Right lobe of liver (tissue), 6 donors: Measurements from ENCODE around the gene IQSEC1. TPM values are rescaled to one million over a fixed set of nuclear protein-coding genes. Genes with fewer than 3 reads are reported as not detected.

ENCODE experiments used
- ATAC-seq, 4 donors: fragments of 200-7000 bp; cut with Tn5 transposase; one replicate each; pipeline ENCODE4 v1.9.1; 2020; ENCODE audit warnings: mild to moderate bottlenecking in 4 of 4, moderate library complexity in 4 of 4
- DNase-seq, 3 donors: peaks; one replicate each; pipeline ENCODE4 v3.0.0-alpha.2; 2020
- H3K27ac ChIP-seq, 3 donors: fragments of 200-600 bp; one replicate each; pipeline ENCODE4 v1.8.0; 2022
- H3K27me3 ChIP-seq, 2 donors: fragments of 200-600 bp; one replicate each; pipeline ENCODE4 v1.8.0; 2022
- H3K36me3 ChIP-seq, 4 donors: fragments of 200-600 bp; sonication (generic) in 1 of 4; one replicate each; pipeline versions ENCODE4 v1.5.1 to v1.8.0; 2017 to 2022; ENCODE audit warnings: control low read depth in 1 of 4
- H3K4me1 ChIP-seq, 4 donors: fragments of 200-600 bp; sonication (generic) in 1 of 4; one replicate each; pipeline versions ENCODE4 v1.5.1 to v1.8.0; 2017 to 2022; ENCODE audit warnings: control low read depth in 1 of 4
- H3K4me3 ChIP-seq, 3 donors: fragments of 200-600 bp; one replicate each; pipeline ENCODE4 v1.8.0; 2022
- H3K9me3 ChIP-seq, 4 donors: fragments of 200-600 bp; sonication (generic) in 1 of 4; one replicate each; pipeline versions ENCODE4 v1.5.1 to v1.8.0; 2017 to 2022; ENCODE audit warnings: control low read depth in 1 of 4
- POLR2A ChIP-seq: fragments of 450-650 bp; IDR thresholded peaks from one replicate; pipeline ENCODE4 v1.6.1; 2017; ENCODE audit warnings: antibody characterized with exemption, mild to moderate bottlenecking
- WGBS: methylation state at CpG from one replicate; pipeline ENCODE4 v1.1.6; 2018; ENCODE audit warnings: low coverage, low lambda C conversion rate; ENCODE audit not compliant: insufficient coverage; ENCODE audit errors: missing lambda C conversion rate; 5-methylcytosine and 5-hydroxymethylcytosine counted together
- intact Hi-C, 2 donors: fragments of 100-400 bp; cut with DNase I; formaldehyde crosslinking; loops; one replicate each; pipeline versions ENCODE4 v1.11.2 to v1.14.1; 2022
- total RNA-seq, 6 experiments: library from RNA; depleted of rRNA in 2 of 6; stranded (reverse); fragments of >200 nt in 2 of 6; fragmentation: NEBNext Ultra II Directional in 3 of 6; extraction: Animal tissue kit (Norgen Biotek cat#: 25700) in 3 of 6; gene quantifications; one replicate each; pipeline versions ENCODE4 v1.1.0 to v1.2.4, GENCODE V29; 2016 to 2023
- TF ChIP-seq, protein P1 (sequence below), 4 donors: fragments of 200-600 bp in 3 of 4; fragments of 450-650 bp in 1 of 4; IDR thresholded peaks; one replicate each; pipeline versions ENCODE4 v1.5.1 to v1.8.0; 2016 to 2022; ENCODE audit warnings: antibody characterized with exemption in 4 of 4, mild to moderate bottlenecking in 2 of 4
- donor health status: DM: no; HTN: yes; CAD: no.
- donor health status: DM: no; HTN: no; CAD: no.
- donor health status: DM: no; HTN: no; CAD: no.
- donor health status: DM: no; HTN: yes; CAD: no.
- donor health status: DM: no; HTN: yes; CAD: no.

The IQSEC1 gene
- total RNA-seq, 6 experiments from 2014 or later, result 32.1 to 61.3 (median 48.9) TPM

DNA sequence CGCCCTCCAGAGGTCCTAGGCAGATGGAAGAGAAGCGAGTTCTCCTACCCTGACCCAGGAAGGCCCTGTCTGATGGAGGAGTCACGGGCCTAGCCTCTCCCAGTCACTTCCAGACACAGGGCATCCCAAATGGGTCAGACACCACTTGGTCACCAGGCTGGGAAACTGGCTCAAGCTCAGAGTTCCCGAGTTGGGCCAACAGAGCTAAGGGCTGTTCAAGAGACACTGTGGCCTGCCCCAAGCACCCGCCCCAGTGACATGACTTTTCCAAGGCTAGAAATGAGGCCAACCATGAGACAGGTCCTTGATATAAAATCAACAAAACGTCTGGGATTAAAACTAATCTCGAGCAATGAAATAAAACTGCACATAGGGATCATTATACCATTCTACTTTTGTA is 113.8 kb downstream of the IQSEC1 start:
- H3K27ac ChIP-seq, result peak overlapping the region in 1 of 3 donors; percentile 53
- H3K36me3 ChIP-seq, result no peaks in the 10 kb centered on the region
- DNase-seq, result no peak
- WGBS, result 60% methylated on average over 4 of the region's 7 CpGs
- TF ChIP-seq, protein P1, sequence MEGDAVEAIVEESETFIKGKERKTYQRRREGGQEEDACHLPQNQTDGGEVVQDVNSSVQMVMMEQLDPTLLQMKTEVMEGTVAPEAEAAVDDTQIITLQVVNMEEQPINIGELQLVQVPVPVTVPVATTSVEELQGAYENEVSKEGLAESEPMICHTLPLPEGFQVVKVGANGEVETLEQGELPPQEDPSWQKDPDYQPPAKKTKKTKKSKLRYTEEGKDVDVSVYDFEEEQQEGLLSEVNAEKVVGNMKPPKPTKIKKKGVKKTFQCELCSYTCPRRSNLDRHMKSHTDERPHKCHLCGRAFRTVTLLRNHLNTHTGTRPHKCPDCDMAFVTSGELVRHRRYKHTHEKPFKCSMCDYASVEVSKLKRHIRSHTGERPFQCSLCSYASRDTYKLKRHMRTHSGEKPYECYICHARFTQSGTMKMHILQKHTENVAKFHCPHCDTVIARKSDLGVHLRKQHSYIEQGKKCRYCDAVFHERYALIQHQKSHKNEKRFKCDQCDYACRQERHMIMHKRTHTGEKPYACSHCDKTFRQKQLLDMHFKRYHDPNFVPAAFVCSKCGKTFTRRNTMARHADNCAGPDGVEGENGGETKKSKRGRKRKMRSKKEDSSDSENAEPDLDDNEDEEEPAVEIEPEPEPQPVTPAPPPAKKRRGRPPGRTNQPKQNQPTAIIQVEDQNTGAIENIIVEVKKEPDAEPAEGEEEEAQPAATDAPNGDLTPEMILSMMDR (IDR thresholded peaks at IDR 0.05), result no peak
- TF ChIP-seq POLR2A, result no peak
- intact Hi-C loops, result no loop called here
- H3K9me3 ChIP-seq, result no peaks in the 10 kb centered on the region
- H3K27me3 ChIP-seq, result no peaks in the 10 kb centered on the region
- ATAC-seq, result no peak
- H3K4me1 ChIP-seq, result peaks cover 0 to 93% (median 52%) of the 10 kb centered on the region in 4 donors
- H3K4me3 ChIP-seq, result no peak overlapping the region

DNA sequence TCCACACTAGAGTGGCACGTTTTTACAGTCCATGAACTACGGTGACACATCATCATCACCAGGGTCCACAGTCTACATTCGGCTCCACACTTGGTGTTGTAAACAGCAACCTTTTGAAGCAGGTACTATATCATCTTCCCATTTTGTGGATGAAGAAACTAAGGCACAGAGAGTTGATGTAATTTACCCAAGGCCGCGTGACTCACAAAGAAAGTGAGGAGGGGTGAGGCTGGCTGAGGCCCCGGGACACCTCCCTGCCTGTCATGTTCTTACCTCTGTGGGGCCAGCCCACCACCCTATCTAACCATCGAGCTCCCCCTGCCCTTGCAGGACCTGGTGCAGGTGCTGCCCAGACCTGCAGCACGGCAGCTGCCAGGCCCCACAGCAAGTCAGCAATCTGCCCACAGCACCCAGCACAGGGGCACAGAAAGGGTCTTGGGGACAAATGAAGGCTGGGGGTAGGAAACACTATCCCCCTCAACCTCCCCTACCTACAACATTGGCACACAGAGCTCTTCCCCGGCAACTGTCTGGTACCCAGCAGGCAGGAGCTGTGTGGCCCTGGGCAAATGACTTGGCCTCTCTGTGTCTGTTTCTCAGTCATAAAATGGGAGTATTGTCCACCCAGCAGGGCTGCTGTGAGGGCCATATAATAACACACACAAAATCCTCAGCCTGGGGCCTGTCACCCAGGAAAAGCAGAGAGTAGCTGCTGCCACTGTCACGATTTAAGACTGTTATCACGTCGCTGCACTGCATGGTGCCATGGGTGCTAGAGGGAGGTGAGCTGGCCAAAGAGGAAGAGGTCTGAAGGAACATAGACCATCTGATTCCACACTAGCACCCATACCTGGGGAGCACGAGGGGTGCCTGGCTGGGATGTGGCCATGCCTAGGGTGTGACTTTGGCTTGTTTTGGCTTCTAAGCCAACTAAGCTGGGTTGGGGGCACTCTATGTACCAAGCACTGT is 115.1 kb downstream of the IQSEC1 start:
- ATAC-seq, result no peak
- intact Hi-C loops, result no loop called here
- Histone ChIP-seq H3K9me3 (no peaks in the 10 kb centered on the region), H3K36me3 (no peaks in the 10 kb centered on the region), H3K4me1 (peaks cover 0 to 81% (median 46%) of the 10 kb centered on the region in 4 donors), H3K4me3 (no peak overlapping the region), H3K27me3 (no peaks in the 10 kb centered on the region), H3K27ac (peak overlapping the region; percentile 3 to 57 (median 54))
- no peak for TF ChIP-seq POLR2A
- TF ChIP-seq, protein P1 (IDR thresholded peaks at IDR 0.05), result no peak
- DNase-seq, result no peak
- 95% methylated on average over 4 of the region's 13 CpGs for WGBS

DNA sequence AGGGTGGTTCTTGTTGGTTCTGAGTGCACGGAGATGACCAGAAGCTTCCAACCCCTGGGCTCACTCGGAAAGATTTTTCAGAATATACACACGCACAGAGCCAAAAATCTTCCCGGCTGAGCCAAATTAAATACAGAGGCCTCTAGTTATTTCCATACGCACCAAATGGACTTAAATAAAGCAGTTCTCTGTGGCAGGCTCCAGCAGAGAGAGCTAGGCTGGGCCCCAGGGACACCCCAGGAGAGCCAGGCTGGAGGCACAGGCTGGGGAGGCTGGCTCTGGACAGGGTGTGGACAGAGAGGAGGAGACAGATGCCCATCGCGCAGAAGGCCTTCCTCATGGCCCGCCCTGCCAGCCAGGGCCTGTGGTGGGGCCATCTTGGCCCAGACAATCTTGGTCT is 115.9 kb downstream of the IQSEC1 start:
- Histone ChIP-seq H3K27ac (peak overlapping the region; percentile 3 to 57 (median 54)), H3K4me3 (no peak overlapping the region), H3K9me3 (no peaks in the 10 kb centered on the region), H3K4me1 (peaks cover 0 to 73% (median 40%) of the 10 kb centered on the region in 4 donors), H3K27me3 (no peaks in the 10 kb centered on the region), H3K36me3 (no peaks in the 10 kb centered on the region)
- no peak for TF ChIP-seq POLR2A
- TF ChIP-seq, protein P1 (IDR thresholded peaks at IDR 0.05), result no peak
- DNase-seq, result no peak
- intact Hi-C loops, result no loop called here
- 32% methylated on average over 5 of the region's 8 CpGs for WGBS
- ATAC-seq, result peak in 3 of 4 donors; percentile 29 to 58 (median 53)

DNA sequence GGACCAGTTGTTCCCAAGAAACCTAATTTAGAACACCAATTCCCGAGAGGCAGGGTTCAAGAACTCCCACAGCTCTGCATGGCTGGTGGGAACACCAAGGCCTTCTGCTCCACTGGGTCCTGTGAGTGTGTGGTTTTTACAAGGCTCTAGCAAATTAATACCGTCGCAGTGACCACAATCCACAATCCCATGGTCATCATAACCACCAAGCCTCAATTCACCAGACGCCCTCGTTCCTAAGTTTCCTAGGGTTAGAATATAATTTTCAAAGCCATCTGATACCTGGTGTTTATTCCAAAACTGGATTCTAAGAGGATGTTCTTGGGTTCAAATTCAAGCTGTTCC is 116.9 kb downstream of the IQSEC1 start:
- Histone ChIP-seq H3K36me3 (no peaks in the 10 kb centered on the region), H3K27ac (peak overlapping the region in 2 of 3 donors; percentile 54 to 57), H3K9me3 (no peaks in the 10 kb centered on the region), H3K4me1 (peaks cover 0 to 63% (median 31%) of the 10 kb centered on the region in 4 donors), H3K27me3 (no peaks in the 10 kb centered on the region), H3K4me3 (no peak overlapping the region)
- DNase-seq, result no peak
- TF ChIP-seq POLR2A, result no peak
- TF ChIP-seq, protein P1 (IDR thresholded peaks at IDR 0.05), result no peak
- WGBS, result 65% methylated on average over 2 of the region's 5 CpGs
- intact Hi-C loops, result no loop called here
- no peak for ATAC-seq
